IPS DF 6.9 (cell line): Measurements from ENCODE around the gene GFOD1.

Source experiments
- DNase-seq: peaks from one replicate; pipeline ENCODE4 v3.0.0-alpha.2; 2013; ENCODE audit warnings: low read depth, low spot score
- H3K27ac ChIP-seq: one replicate; pipeline ENCODE4 v1.5.1; 2013; ENCODE audit warnings: low read length, control low read depth
- H3K27me3 ChIP-seq: 2 replicates; pipeline ENCODE4 v1.6.1; 2013; ENCODE audit warnings: mild to moderate bottlenecking, low read length; ENCODE audit not compliant: control insufficient read depth, insufficient read depth
- H3K36me3 ChIP-seq: 2 replicates; pipeline ENCODE4 v1.6.1; 2013; ENCODE audit warnings: low read length; ENCODE audit not compliant: control insufficient read depth, insufficient read depth
- H3K4me1 ChIP-seq: 2 replicates; pipeline ENCODE4 v1.6.1; 2013; ENCODE audit warnings: low read length; ENCODE audit not compliant: control insufficient read depth, insufficient read depth
- H3K4me3 ChIP-seq: 2 replicates; pipeline ENCODE4 v1.5.1; 2013; ENCODE audit warnings: mild to moderate bottlenecking, low read length
- H3K9me3 ChIP-seq: 2 replicates; pipeline ENCODE4 v1.6.1; 2013; ENCODE audit warnings: low read length, inconsistent platforms; ENCODE audit not compliant: control insufficient read depth, insufficient read depth
- WGBS: extraction: QIAGEN DNeasy Blood & Tissue Kit; methylation state at CpG from one replicate; pipeline ENCODE4 v1.1.7; 2013; ENCODE audit warnings: mixed read lengths, missing lambda C conversion rate; ENCODE audit not compliant: insufficient read length, insufficient coverage; 5-methylcytosine and 5-hydroxymethylcytosine counted together

GFOD1 gene, protein sequence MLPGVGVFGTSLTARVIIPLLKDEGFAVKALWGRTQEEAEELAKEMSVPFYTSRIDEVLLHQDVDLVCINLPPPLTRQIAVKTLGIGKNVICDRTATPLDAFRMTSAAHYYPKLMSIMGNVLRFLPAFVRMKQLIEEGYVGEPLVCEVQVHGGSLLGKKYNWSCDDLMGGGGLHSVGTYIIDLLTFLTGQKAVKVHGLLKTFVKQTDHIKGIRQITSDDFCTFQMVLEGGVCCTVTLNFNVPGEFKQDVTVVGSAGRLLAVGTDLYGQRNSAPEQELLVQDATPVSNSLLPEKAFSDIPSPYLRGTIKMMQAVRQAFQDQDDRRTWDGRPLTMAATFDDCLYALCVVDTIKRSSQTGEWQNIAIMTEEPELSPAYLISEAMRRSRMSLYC

DNA sequence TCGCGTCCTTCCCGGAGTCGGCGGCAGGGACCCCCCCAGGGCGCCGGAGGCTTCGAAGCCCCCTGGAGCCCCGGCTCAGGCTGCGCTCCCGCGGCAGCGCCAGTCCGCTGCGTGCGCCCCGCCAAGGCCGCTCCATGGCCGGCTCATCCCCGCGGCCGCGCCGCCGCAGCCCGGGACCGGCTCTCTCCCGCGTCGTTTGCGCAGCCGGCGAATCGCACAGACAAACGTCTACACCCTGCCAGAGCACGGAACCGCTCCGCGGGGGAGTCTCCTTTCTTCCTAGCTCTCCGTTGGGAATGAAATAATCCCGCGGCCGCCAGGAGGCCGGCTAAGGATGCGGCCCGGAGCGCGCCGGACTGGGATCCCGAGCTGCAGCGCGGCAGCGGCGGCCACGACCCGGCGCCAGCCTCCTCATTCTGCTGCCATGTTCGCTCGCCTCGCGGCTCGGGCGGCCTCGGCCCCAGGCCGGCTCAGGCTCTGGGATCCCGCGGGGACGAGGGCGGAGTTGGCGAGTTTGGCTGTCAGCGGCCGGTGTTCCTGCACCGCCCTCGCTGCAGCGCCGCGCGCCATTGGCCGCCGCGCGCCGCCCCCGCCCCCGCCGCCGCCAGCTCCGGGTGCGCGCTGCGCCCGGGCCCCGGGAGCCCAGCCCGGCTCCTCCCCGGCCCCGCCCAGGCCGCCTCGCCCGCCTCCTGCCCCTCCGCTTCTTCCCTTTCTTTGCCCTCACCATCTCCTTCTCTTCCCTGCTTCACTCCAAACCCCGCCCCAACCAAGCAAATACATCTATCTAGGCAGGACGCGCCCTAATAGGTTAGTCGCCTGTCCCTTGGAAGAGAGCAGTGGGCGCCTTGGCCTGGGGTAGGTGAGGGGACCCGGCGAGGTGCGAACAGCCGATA is at the start of gene GFOD1:
TSS of gene GFOD1 (minus strand) at position 479 of the 893 bp plus-strand sequence. CDS start 710 bp downstream, outside the sequence.
- no CpG with 5 or more reads among the region's 109 CpGs for WGBS
- Histone ChIP-seq H3K36me3 (no peaks in the 10 kb centered on the region), H3K4me1 (peaks cover 3% of the 10 kb centered on the region; the same call in 1 of the 2 replicates), H3K4me3 (peak within 1 kb of the TSS; percentile 58; the same call in 1 of the 2 replicates), H3K27ac (no peak within 1 kb of the TSS), H3K27me3 (peaks cover 12% of the 10 kb centered on the region; the same call in 1 of the 2 replicates), H3K9me3 (no peaks in the 10 kb centered on the region)
- peak; percentile 58 for DNase-seq

DNA sequence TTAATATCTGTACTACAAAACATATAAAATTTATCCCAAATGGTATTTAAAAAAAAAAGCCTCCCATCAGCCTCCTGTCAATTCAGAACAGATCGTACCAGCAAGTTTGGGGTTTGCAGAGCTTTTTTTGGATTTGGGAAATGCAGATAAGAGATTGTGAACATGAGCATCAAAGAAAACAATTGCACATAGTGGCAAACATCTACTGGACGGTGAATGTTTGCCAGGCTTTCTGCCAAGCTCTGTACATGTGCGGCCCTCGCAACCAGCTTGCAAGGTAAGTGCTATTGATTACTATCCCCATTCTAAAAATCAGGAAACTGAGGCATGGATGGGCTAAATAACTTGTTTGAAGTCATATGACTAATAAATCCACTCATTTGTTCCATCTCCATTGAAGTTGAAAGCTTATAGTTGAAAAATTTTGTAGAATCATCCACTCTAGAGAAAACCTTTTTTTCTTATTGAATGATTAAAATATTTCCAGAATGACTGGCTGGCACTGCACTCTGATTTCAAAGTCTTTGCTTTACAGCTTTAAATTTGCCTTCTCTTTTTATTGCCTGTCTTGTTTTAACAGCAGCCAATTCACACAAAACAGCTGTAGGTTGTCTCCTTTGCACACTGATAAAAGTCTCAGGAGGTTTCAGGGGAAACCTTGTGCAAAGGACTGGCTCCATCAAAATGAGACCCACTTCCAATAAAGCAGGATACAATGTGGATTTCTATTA is 49.6 kb upstream of the GFOD1 start:
- peaks cover 2% of the 10 kb centered on the region; the same call in 1 of the 2 replicates for H3K4me1 ChIP-seq

DNA sequence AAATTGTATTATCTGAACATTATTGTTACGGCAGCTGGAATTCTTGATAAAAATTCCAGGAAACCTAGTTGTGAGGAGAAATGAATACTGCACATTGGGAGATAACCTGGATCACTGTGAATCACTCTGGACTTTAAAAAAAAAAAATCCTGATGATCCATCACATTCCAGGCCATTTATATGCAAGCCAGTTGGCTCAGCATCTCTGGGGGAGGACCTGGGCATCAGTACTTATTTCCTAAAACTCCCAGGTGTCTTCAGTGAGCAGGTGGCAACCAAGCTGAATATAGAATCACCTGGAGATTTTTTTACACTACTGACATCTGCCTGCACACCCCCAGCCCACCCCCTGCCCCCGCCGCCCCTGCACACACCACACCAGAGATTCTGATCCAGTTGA is 47.9 kb upstream of the GFOD1 start:
- no peaks in the 10 kb centered on the region for H3K27me3 ChIP-seq
- H3K36me3 ChIP-seq = no peaks in the 10 kb centered on the region
- H3K27ac ChIP-seq = no peak overlapping the region
- H3K4me1 ChIP-seq = peaks cover 2% of the 10 kb centered on the region; the same call in 1 of the 2 replicates
- H3K9me3 ChIP-seq = no peaks in the 10 kb centered on the region
- WGBS = no CpG with 5 or more reads among the region's 3 CpGs
- no peak overlapping the region for H3K4me3 ChIP-seq
- no peak for DNase-seq

More for the DNA sequence above, 49.6 kb upstream of the GFOD1 start:
- H3K36me3 ChIP-seq = no peaks in the 10 kb centered on the region
- no peaks in the 10 kb centered on the region for H3K9me3 ChIP-seq
- no peaks in the 10 kb centered on the region for H3K27me3 ChIP-seq
- no peak overlapping the region for H3K4me3 ChIP-seq
- WGBS = no CpG with 5 or more reads among the region's 4 CpGs
- DNase-seq = no peak
- no peak overlapping the region for H3K27ac ChIP-seq

DNA sequence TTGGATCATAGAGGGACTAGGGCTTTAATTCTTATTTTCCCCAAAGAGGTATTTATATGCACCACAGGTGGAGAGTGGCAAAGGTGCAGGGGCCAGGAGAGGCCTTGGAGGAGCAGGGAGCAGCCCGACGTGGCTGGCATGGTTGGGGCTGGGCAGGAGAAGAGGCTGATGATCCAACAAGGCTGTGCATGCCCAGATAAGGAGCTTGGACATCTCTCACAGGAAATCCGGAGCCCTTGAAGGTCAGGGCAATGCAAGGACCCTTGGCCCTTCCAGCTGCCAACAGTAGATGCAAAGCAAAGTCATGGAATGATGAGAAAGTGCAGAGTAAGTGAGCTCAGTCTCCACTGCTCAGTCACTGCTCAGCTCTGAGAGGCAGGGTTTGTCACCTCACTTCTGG is 47.1 kb upstream of the GFOD1 start:
- Histone ChIP-seq H3K4me1 (peaks cover 2% of the 10 kb centered on the region; the same call in 1 of the 2 replicates), H3K27ac (no peak overlapping the region), H3K9me3 (no peaks in the 10 kb centered on the region), H3K36me3 (no peaks in the 10 kb centered on the region), H3K4me3 (no peak overlapping the region), H3K27me3 (no peaks in the 10 kb centered on the region)
- no CpG with 5 or more reads among the region's 3 CpGs for WGBS
- no peak for DNase-seq

DNA sequence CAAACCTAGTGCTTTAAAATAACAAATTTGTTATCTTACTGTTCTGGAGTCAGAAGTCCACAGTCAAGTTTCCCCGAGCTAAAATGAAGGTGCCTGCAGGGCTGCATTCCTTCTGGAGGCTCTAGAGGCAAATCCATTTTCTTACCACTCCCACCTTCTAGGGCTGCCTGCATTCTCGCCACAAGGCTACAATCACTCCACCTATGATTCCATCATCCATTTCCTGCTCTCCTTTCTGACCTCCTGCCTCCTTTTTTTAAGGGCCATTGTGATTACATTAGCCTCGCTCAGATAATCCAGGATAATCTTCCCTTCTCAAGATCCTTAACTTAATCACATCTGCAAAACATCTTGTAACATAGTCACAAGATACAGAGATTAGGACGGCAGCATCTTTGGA is 44.6 kb upstream of the GFOD1 start:
- WGBS = no CpG with 5 or more reads among the region's 4 CpGs
- H3K27me3 ChIP-seq = no peaks in the 10 kb centered on the region
- no peak overlapping the region for H3K27ac ChIP-seq
- H3K4me3 ChIP-seq = no peak overlapping the region
- H3K4me1 ChIP-seq = peaks cover 5% of the 10 kb centered on the region; the same call in 1 of the 2 replicates
- DNase-seq = no peak
- H3K9me3 ChIP-seq = no peaks in the 10 kb centered on the region
- H3K36me3 ChIP-seq = no peaks in the 10 kb centered on the region

DNA sequence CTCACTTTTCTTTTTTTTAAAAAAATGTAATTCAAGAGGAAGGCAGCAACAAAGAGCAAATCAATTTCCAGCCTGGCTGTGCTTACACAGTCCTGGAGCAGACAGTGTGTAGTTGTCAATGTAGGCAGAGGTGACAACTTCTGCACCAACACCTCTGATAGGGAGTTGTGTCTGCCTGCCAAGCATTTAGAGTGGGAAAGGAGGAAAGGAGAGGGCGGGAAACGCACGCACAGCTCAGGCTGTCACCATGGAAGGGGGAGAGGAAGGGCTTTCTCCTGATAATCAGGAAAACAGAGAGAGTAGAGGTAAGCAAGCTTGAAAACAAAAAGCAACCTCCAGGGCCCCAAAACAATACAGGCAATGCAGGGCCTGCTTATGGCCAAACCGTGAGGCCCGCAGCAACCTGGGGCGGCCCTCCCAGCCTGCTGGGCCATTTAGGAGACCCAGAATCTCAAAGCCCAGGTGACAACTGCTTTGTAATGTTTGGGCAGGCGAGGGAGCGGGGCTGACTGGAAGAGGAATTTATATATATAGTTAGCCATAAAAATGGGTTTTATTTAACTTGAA is 41.5 kb upstream of the GFOD1 start:
- no peak overlapping the region for H3K27ac ChIP-seq
- H3K4me3 ChIP-seq = no peak overlapping the region
- H3K4me1 ChIP-seq = peaks cover 2% of the 10 kb centered on the region; the same call in 1 of the 2 replicates
- no peaks in the 10 kb centered on the region for H3K27me3 ChIP-seq
- DNase-seq = no peak
- no peaks in the 10 kb centered on the region for H3K9me3 ChIP-seq
- no peaks in the 10 kb centered on the region for H3K36me3 ChIP-seq
- WGBS = no CpG with 5 or more reads among the region's 8 CpGs

DNA sequence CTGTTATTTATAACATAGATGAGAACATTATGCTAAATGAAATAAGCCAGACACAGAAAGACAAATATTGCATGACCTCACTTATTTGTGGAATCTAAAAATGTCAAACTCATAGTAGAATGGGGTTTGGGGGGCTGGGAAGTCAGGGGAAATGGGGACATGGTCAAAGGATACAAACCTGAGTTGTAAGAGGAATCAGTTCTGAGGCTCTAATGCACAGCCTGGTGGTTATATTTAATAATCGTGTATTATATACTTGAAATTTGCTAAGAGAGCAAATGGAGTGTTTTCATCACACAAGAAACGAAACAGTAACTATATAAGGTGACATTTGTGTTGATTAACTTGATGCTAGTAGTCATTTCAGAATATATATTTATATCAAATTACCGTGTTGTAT is 40.8 kb upstream of the GFOD1 start:
- DNase-seq = no peak
- H3K27ac ChIP-seq = no peak overlapping the region
- H3K27me3 ChIP-seq = no peaks in the 10 kb centered on the region
- H3K9me3 ChIP-seq = no peaks in the 10 kb centered on the region
- no CpG with 5 or more reads among the region's 3 CpGs for WGBS
- H3K36me3 ChIP-seq = no peaks in the 10 kb centered on the region
- H3K4me1 ChIP-seq = peaks cover 2% of the 10 kb centered on the region; the same call in 1 of the 2 replicates
- no peak overlapping the region for H3K4me3 ChIP-seq

DNA sequence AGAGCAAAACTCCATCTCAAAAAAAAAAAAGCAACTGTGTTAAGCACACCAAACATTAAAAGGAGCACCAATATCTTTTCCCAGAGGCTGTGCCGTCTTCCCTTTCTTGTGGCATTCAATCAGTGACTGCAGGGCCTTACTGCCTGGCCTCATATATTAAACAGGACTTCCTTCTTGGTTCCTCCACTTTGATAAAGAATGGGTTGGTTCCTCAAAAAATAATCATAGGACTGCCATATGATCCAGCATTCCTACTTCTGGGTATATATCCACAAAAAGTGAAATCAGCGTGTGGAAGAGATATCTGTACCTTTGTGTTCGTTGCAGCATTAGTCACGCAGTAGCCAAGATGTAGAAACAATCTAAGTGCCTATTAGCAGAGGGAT is 40.3 kb upstream of the GFOD1 start:
- no CpG with 5 or more reads among the region's 4 CpGs for WGBS
- DNase-seq = no peak
- Histone ChIP-seq H3K36me3 (no peaks in the 10 kb centered on the region), H3K4me3 (no peak overlapping the region), H3K9me3 (no peaks in the 10 kb centered on the region), H3K27me3 (no peaks in the 10 kb centered on the region), H3K27ac (no peak overlapping the region), H3K4me1 (peaks cover 2% of the 10 kb centered on the region; the same call in 1 of the 2 replicates)

DNA sequence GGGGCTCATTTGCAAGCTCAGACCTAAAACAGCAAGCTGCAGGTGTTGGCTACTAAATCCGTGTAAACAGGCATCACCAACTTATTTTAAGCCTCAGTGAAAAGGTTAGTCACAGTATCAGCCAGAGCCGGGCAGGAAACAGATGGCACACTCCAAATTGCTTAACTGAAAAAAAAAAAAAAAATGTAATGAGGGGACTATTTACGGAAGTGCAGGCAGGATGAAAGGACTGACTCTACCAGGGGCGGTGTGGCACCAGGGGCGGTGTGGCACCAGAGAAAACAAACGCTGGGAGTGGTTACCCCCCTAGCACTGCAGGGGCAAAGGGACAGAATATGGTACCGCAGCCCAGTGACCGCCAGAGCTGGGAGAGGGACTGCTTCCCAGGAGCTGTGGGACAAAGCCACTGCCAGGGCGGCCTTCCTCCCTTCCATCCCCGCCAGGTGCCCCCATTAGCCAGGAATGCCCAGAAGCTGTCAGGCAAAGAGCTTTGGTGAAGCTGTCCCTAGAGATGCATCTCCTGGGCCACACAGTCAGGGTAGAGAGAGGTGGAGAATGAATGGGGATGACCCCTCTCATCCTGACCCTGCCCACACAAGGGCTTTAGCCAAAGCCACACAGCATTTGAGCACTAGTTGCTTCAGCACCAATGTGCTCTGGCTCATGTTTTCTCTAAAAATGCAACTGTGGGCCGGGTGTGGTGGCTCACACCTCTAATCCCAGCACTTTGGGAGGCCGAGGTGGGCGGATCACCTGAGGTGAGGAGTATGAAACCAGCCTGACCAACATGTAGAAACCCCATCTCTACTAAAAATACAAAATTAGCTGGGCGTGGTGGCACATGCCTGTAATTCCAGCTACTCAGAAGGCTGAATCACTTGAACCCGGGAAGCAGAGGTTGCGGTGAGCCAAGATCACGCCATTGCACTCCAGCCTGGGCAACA is 39.6 kb upstream of the GFOD1 start:
- Histone ChIP-seq H3K4me1 (peaks cover 2% of the 10 kb centered on the region; the same call in 1 of the 2 replicates), H3K36me3 (no peaks in the 10 kb centered on the region), H3K27me3 (no peaks in the 10 kb centered on the region), H3K27ac (no peak overlapping the region), H3K9me3 (no peaks in the 10 kb centered on the region), H3K4me3 (no peak overlapping the region)
- no CpG with 5 or more reads among the region's 17 CpGs for WGBS
- no peak for DNase-seq
